Common myeloid progenitor, CD34-positive (primary cell): ENCODE results near the gene STIMATE. TPM values are rescaled to one million over a fixed set of nuclear protein-coding genes. Genes with fewer than 3 reads are reported as not detected.

Source experiments
- CTCF ChIA-PET: fragments of 350-600 bp; sonication (Branson Sonifier 250); formaldehyde crosslinking; loops from one replicate; lab custom pipeline; 2021; ENCODE audit warnings: antibody characterized with exemption; lab: Charles Lee
- POLR2A ChIA-PET: fragments of 350-600 bp; sonication (Branson Sonifier 250); formaldehyde crosslinking; loops from one replicate; lab custom pipeline; 2021; ENCODE audit warnings: antibody characterized with exemption; lab: Charles Lee
- DNase-seq, 3 donors: peaks; one replicate each; pipeline versions ENCODE4 v3.0.0 to v3.0.0-alpha.2; 2013
- H3K27ac ChIP-seq, 2 experiments: 1 replicate in 1 of 2; 2 replicates in 1 of 2; pipeline ENCODE4 v1.7.0; 2013; ENCODE audit warnings: inconsistent platforms in 2 of 2, low read length in 2 of 2, mild to moderate bottlenecking in 2 of 2, low read depth in 1 of 2, moderate library complexity in 1 of 2; ENCODE audit not compliant: severe bottlenecking in 2 of 2, insufficient read depth in 1 of 2, poor library complexity in 1 of 2
- H3K27me3 ChIP-seq, 5 experiments: replicated peaks in 2 of 5; 1 replicate in 3 of 5; 2 replicates in 2 of 5; pipeline versions ENCODE4 v1.6.1 to v1.7.0; 2013; ENCODE audit warnings: low read length in 4 of 5, mild to moderate bottlenecking in 2 of 5, moderate library complexity in 2 of 5, inconsistent platforms in 1 of 5; ENCODE audit not compliant: insufficient read depth in 5 of 5, control insufficient read depth in 4 of 5
- H3K36me3 ChIP-seq, 4 experiments: 1 replicate in 2 of 4; 2 replicates in 2 of 4; pipeline versions ENCODE4 v1.6.1 to v1.7.0; 2013; ENCODE audit warnings: low read length in 3 of 4, control low read depth in 1 of 4, mild to moderate bottlenecking in 1 of 4; ENCODE audit not compliant: control insufficient read depth in 4 of 4, insufficient read depth in 4 of 4
- H3K4me1 ChIP-seq, 4 experiments: 1 replicate in 3 of 4; 2 replicates in 1 of 4; pipeline versions ENCODE4 v1.6.1 to v1.7.1; 2013; ENCODE audit warnings: low read length in 3 of 4, mild to moderate bottlenecking in 3 of 4, control low read depth in 1 of 4, inconsistent platforms in 1 of 4, moderate library complexity in 1 of 4; ENCODE audit not compliant: control insufficient read depth in 4 of 4, insufficient read depth in 4 of 4; ENCODE audit errors: control extremely low read depth in 1 of 4
- H3K4me3 ChIP-seq, 7 experiments: 1 replicate in 4 of 7; 2 replicates in 3 of 7; pipeline versions ENCODE4 v1.5.1 to v1.7.0; 2013; ENCODE audit warnings: mild to moderate bottlenecking in 7 of 7, low read length in 6 of 7, moderate library complexity in 6 of 7, inconsistent platforms in 2 of 7, low read depth in 2 of 7, control low read depth in 1 of 7; ENCODE audit not compliant: insufficient read depth in 4 of 7, control insufficient read depth in 1 of 7; ENCODE audit errors: extremely low read depth in 1 of 7
- H3K9me3 ChIP-seq, 5 experiments: 1 replicate in 4 of 5; 2 replicates in 1 of 5; pipeline versions ENCODE4 v1.6.1 to v1.7.1; 2013; ENCODE audit warnings: low read length in 4 of 5, mild to moderate bottlenecking in 2 of 5, inconsistent platforms in 1 of 5, low read depth in 1 of 5, moderate library complexity in 1 of 5; ENCODE audit not compliant: control insufficient read depth in 4 of 5, insufficient read depth in 2 of 5; ENCODE audit errors: control extremely low read depth in 1 of 5
- WGBS: methylation state at CpG from one replicate; pipeline ENCODE4 v1.1.5; 2013; ENCODE audit not compliant: insufficient coverage; 5-methylcytosine and 5-hydroxymethylcytosine counted together
- polyA plus RNA-seq: library from polyadenylated mRNA; unstranded; fragments of 120-200 nt; gene quantifications from one replicate; pipeline ENCODE4 v1.2.1, GENCODE V29; 2013

STIMATE gene
- polyA plus RNA-seq: 9.5 TPM

DNA sequence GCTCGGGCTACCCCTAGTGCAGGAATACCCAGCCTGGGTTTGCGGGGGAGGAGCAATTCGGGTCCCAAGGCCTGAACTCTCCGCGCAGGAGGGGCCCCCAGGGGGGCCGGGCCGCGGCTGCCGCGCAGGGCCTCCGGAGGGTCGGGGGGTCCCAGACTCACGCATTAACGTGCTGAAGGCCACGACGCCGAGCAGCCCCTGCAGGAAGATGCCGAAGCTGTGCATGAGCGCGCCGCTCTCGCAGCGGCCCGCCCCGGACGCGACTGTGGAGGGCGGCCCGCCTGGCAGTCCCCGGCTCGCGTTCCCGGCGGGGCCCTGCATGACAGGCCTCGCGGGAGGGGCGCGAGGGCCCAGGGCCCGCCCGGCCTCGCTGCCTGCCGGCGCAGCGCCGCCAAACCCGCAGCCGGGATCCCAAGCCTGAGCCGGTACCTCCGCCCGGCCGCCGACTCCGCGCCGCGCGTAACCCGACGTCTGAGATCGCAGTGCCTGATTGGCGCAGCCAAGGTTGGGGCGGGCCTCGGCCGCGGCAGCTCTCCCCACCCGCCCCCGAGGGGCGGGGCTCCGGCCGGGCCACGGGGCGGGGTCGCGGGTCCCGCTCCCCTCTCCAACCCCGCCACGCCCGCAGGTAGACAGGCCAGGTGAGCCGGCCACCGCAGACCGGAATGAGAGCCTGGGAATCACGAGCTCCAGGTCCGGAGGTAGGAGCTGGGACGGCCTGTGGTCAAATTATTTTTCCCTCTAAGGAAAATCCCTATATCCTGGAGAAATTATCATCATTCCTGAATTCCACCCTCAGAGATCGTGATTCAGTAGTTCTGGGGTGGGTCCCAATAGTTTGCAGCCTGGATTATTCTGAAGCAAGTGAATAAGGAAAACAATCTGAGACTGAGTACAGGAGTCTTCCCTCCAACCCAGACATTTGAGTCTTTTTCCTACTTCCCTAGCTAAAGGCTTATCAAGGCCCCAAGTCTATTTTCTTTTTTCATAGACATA lies at the start of gene STIMATE:
STIMATE (minus strand) TSS at position 419 of the 993 bp plus-strand sequence; CDS start at position 321, 98 bp downstream.
- Histone ChIP-seq H3K27me3 (no peaks in the 10 kb centered on the region), H3K36me3 (peaks cover 0 to 9% (median 0%) of the 10 kb centered on the region in 4 experiments), H3K4me3 (peak within 1 kb of the TSS; percentile 68 to 88 (median 76)), H3K9me3 (no peaks in the 10 kb centered on the region), H3K4me1 (peaks cover 9 to 45% (median 24%) of the 10 kb centered on the region in 4 experiments), H3K27ac (peak within 1 kb of the TSS; percentile 19 to 39)
- POLR2A ChIA-PET: no interaction called here
- 0% methylated on average over 39 of the region's 85 CpGs for WGBS
- CTCF ChIA-PET: no interaction called here
- peak; percentile 84 to 91 (median 89) for DNase-seq

DNA sequence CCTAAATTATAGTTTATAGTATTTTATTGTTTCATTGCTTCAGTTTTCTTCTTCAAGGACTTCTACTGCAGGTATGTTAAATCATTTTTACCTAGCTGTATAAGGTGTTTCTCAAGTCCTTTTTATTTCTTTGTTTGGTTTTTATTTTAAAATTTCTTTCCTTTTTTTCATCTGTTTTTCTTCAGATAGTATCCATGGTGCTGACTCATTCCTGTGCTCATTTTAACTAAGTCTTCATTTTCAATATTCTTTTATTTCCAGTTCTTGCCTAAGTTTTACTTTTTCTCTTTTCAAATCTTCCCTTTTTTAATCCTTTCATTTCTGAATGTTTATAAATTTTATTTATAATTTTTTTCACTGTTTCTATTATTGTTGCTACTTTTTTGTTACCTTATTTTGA lies 42.3 kb upstream of the STIMATE start:
- Histone ChIP-seq H3K4me1 (no peaks in the 10 kb centered on the region), H3K27me3 (peaks cover 0 to 6% (median 0%) of the 10 kb centered on the region in 5 experiments), H3K9me3 (no peaks in the 10 kb centered on the region), H3K27ac (no peak overlapping the region), H3K4me3 (no peak overlapping the region), H3K36me3 (no peaks in the 10 kb centered on the region)
- ChIA-PET CTCF (interaction anchor here (1.7 kb wide), 1 partner anchor 89 kb away, joined by 7 read pairs; no protein-coding TSS in a partner anchor), POLR2A (no interaction called here)
- DNase-seq: no peak

- H3K27ac ChIP-seq: no peak overlapping the region
- no peaks in the 10 kb centered on the region for H3K36me3 ChIP-seq
- ChIA-PET CTCF (interaction anchor here (0.6 to 4.2 kb wide), 13 partner anchors 9 to 193 kb away, joined by 3 to 22 read pairs (median 3); no protein-coding TSS in a partner anchor), POLR2A (no interaction called here)
- 20% methylated on average over 5 of the region's 8 CpGs for WGBS
- peak; percentile 58 to 70 (median 68) for DNase-seq
- H3K27me3 ChIP-seq: peaks cover 0 to 6% (median 0%) of the 10 kb centered on the region in 5 experiments
- no peaks in the 10 kb centered on the region for H3K9me3 ChIP-seq
- H3K4me1 ChIP-seq: no peaks in the 10 kb centered on the region
- no peak overlapping the region for H3K4me3 ChIP-seq
These were observed 37.5 kb upstream of the STIMATE start for GRCh38 chr3:52934630-52935530.

- H3K4me1 ChIP-seq: no peaks in the 10 kb centered on the region
- H3K36me3 ChIP-seq: peaks cover 0 to 2% (median 0%) of the 10 kb centered on the region in 4 experiments
- no peak overlapping the region for H3K27ac ChIP-seq
- peaks cover 0 to 6% (median 0%) of the 10 kb centered on the region in 5 experiments for H3K27me3 ChIP-seq
- H3K9me3 ChIP-seq: no peaks in the 10 kb centered on the region
- DNase-seq: peak in 1 of 3 donors; percentile 31
- WGBS: 100% methylated on average over 2 of the region's 2 CpGs
- H3K4me3 ChIP-seq: no peak overlapping the region
- ChIA-PET POLR2A (no interaction called here), CTCF (interaction anchor here (0.9 to 1.6 kb wide), 7 partner anchors 10 to 98 kb away, joined by 3 to 7 read pairs (median 4); no protein-coding TSS in a partner anchor)
These were observed 34.5 kb upstream of the STIMATE start for GRCh38 chr3:52931889-52932288.

DNA sequence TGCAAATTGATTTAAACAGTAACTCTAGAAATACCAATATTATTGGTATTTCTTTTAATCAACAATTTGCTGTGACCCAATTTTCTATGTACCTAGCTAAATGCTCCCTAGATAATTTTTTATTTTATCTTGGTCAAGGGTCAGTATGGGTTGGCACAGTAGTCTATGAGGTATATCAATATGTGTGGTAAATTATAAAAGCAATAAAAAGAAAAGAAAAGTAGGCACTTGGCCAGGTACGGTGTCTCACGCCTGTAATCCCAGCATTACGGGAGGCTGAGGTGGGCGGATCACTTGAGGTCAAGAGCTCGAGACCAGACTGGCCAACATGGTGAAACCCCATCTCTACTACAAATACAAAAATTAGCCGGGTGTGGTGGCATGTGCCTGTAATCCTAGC lies 34.0 kb upstream of the STIMATE start:
- no peaks in the 10 kb centered on the region for H3K9me3 ChIP-seq
- no peak for DNase-seq
- H3K36me3 ChIP-seq: peaks cover 0 to 2% (median 0%) of the 10 kb centered on the region in 4 experiments
- peaks cover 0 to 6% (median 0%) of the 10 kb centered on the region in 5 experiments for H3K27me3 ChIP-seq
- no peak overlapping the region for H3K27ac ChIP-seq
- ChIA-PET POLR2A (no interaction called here), CTCF (interaction anchor here (1.0 to 1.6 kb wide), 7 partner anchors 9 to 98 kb away, joined by 3 to 7 read pairs (median 4); no protein-coding TSS in a partner anchor)
- no peak overlapping the region for H3K4me3 ChIP-seq
- no peaks in the 10 kb centered on the region for H3K4me1 ChIP-seq
- WGBS: 97% methylated on average over 4 of the region's 6 CpGs

DNA sequence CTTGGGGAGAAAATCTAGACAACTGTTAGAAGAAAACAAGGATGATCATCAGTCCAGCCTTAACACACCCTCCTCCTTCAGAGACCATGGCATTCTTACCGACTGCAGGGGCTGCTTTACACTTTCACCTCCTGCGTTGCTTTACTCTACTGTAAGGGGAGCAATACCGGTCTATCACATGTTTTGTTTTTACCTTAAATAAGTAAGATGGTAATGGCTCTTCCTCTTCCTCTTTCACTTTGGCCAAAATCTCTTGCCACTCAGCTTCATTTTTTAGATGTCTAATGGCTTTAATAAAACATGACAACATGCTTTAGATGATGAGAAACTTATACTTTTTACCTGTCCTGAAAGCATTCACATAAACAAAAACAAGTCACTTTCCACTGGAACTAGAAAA lies 33.4 kb upstream of the STIMATE start:
- WGBS: no CpG with 5 or more reads among the region's 3 CpGs
- Histone ChIP-seq H3K4me1 (peaks cover 0 to 3% (median 0%) of the 10 kb centered on the region in 4 experiments), H3K9me3 (no peaks in the 10 kb centered on the region), H3K4me3 (no peak overlapping the region), H3K36me3 (peaks cover 0 to 2% (median 0%) of the 10 kb centered on the region in 4 experiments), H3K27me3 (peaks cover 0 to 6% (median 0%) of the 10 kb centered on the region in 5 experiments), H3K27ac (no peak overlapping the region)
- no peak for DNase-seq
- ChIA-PET CTCF (interaction anchor here (1.0 to 1.6 kb wide), 4 partner anchors 11 to 77 kb away, joined by 3 to 4 read pairs (median 3); no protein-coding TSS in a partner anchor), POLR2A (no interaction called here)
